Calu3 (cell line): ENCODE measurements around the gene TOP3B. TPM values are rescaled to one million over a fixed set of nuclear protein-coding genes. Genes with fewer than 3 reads are reported as not detected.

Experiments used
- BruUV-seq: library from RNA; stranded (reverse); fragments of 400-500 nt; replicated peaks from 2 replicates; lab custom pipeline; 2021; lab: Mats Ljungman, UMichigan
- CTCF ChIA-PET: fragments of 300-600 bp; sonication (Branson Sonifier 250); formaldehyde crosslinking; loops from one replicate; lab custom pipeline; 2022; ENCODE audit warnings: antibody characterized with exemption; lab: Charles Lee
- DNase-seq: peaks from one replicate; pipeline ENCODE4 v3.0.0; 2022
- H3K27ac Mint-ChIP-seq: one replicate; pipeline ENCODE4 v1.8.0; 2022; ENCODE audit warnings: mixed read lengths; ENCODE audit not compliant: unreplicated experiment
- H3K27me3 Mint-ChIP-seq: one replicate; pipeline ENCODE4 v1.8.0; 2022; ENCODE audit warnings: mixed read lengths; ENCODE audit not compliant: unreplicated experiment
- H3K36me3 Mint-ChIP-seq: one replicate; pipeline ENCODE4 v1.8.0; 2022; ENCODE audit warnings: mild to moderate bottlenecking, moderate library complexity, mixed read lengths; ENCODE audit not compliant: insufficient read depth, unreplicated experiment
- H3K4me1 Mint-ChIP-seq: one replicate; pipeline ENCODE4 v1.8.0; 2022; ENCODE audit warnings: mild to moderate bottlenecking, low read depth, mixed read lengths; ENCODE audit not compliant: unreplicated experiment
- H3K4me3 Mint-ChIP-seq: one replicate; pipeline ENCODE4 v1.8.0; 2022; ENCODE audit warnings: mild to moderate bottlenecking, low read depth, moderate library complexity, mixed read lengths; ENCODE audit not compliant: unreplicated experiment
- H3K9me3 Mint-ChIP-seq: one replicate; pipeline ENCODE4 v1.8.0; 2022; ENCODE audit warnings: low read depth, mixed read lengths; ENCODE audit not compliant: unreplicated experiment
- CTCF ChIP-seq: fragments of 200-600 bp; IDR thresholded peaks from one replicate; pipeline ENCODE4 v1.8.0; 2022; ENCODE audit warnings: antibody characterized with exemption; ENCODE audit not compliant: unreplicated experiment
- intact Hi-C: fragments of 100-400 bp; cut with micrococcal nuclease; formaldehyde crosslinking; loops from one replicate; pipeline ENCODE4 v1.10.0; 2022; ENCODE audit not compliant: unreplicated experiment
- total RNA-seq: library from RNA; stranded (reverse); gene quantifications from 2 replicates; pipeline ENCODE4 v1.2.3, GENCODE V29; 2022

The TOP3B gene
- total RNA-seq, 1 experiment from 2014 or later: 45.1 TPM

- no TSS peak for BruUV-seq
- H3K36me3 Mint-ChIP-seq: no peaks in the 10 kb centered on the region
- H3K9me3 Mint-ChIP-seq: no peaks in the 10 kb centered on the region
- H3K27ac Mint-ChIP-seq: no peak overlapping the region
- no peak overlapping the region for H3K4me3 Mint-ChIP-seq
- TF ChIP-seq CTCF: no peak
- H3K4me1 Mint-ChIP-seq: no peaks in the 10 kb centered on the region
- H3K27me3 Mint-ChIP-seq: peaks cover 37% of the 10 kb centered on the region
- CTCF ChIA-PET: no interaction called here
- intact Hi-C loops: no loop called here
- no peak for DNase-seq
These were observed 43.7 kb upstream of the TOP3B start for GRCh38 chr22:22026157-22026831.

DNA sequence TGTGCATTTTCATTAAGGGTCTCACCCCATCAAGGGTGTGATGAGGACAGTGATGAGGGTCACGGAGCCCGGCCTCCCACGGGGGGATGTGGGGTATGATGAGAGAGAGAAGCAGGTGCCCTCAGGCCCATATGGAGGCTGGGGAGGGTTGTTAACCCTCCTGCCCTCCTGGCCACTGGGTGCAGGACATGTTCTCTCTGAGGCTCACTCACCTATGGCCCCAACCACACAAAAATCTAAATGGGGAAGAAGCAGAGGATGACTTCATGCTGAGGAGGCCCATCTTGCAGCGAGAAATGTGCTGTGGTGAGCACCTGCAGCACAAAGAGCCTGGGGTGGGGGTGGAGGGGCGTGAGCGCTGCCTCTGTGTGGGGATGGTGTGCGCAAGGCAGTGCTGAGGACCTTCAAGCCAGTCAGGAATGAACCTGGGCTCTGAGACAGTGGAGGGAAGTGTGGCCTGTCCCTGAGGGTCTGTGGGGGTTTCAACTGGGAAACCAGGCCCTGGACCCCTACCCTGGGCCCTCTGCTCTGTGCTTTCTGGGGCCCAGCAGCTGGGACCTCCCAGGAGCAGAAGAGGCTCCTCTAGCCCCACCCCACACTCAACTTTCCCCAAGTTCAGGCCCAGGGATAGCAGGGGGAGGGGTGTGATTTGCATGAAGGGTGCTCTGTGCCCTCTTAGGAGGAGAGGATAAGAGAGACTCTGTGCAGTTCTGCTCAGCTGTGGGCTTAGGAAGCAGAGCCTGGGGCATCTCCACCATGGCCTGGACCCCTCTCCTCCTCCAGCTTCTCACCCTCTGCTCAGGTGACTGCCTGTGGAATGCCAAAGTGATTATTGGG is 43.0 kb upstream of the TOP3B start:
- Mint-ChIP-seq H3K4me1 (no peaks in the 10 kb centered on the region), H3K36me3 (no peaks in the 10 kb centered on the region), H3K4me3 (no peak overlapping the region), H3K27ac (no peak overlapping the region), H3K27me3 (peaks cover 37% of the 10 kb centered on the region), H3K9me3 (no peaks in the 10 kb centered on the region)
- intact Hi-C loops: no loop called here
- BruUV-seq: no TSS peak
- no peak for DNase-seq
- TF ChIP-seq CTCF: no peak
- CTCF ChIA-PET: no interaction called here

- H3K27ac Mint-ChIP-seq: no peak overlapping the region
- DNase-seq: no peak
- intact Hi-C loops: no loop called here
- no peaks in the 10 kb centered on the region for H3K36me3 Mint-ChIP-seq
- H3K4me3 Mint-ChIP-seq: no peak overlapping the region
- CTCF ChIA-PET: no interaction called here
- H3K9me3 Mint-ChIP-seq: no peaks in the 10 kb centered on the region
- H3K4me1 Mint-ChIP-seq: no peaks in the 10 kb centered on the region
- BruUV-seq: no TSS peak
- H3K27me3 Mint-ChIP-seq: peaks cover 48% of the 10 kb centered on the region
- no peak for TF ChIP-seq CTCF
These were observed 41.9 kb upstream of the TOP3B start for GRCh38 chr22:22024440-22024839.

- Mint-ChIP-seq H3K4me1 (no peaks in the 10 kb centered on the region), H3K27ac (no peak overlapping the region), H3K9me3 (no peaks in the 10 kb centered on the region), H3K36me3 (no peaks in the 10 kb centered on the region), H3K4me3 (no peak overlapping the region), H3K27me3 (peaks cover 51% of the 10 kb centered on the region)
- no peak for DNase-seq
- BruUV-seq: no TSS peak
- CTCF ChIA-PET: no interaction called here
- intact Hi-C loops: no loop called here
- no peak for TF ChIP-seq CTCF
These were observed 41.1 kb upstream of the TOP3B start for GRCh38 chr22:22023581-22024137.
